Ishikawa (cell line): ENCODE results near the gene DERL3.

ENCODE experiments used
- CEBPB ChIP-seq: IDR thresholded peaks from 2 replicates; pipeline ENCODE4 v1.6.1; 2012
- CREB1 ChIP-seq: IDR thresholded peaks from 2 replicates; pipeline ENCODE4 v1.6.1; 2012; ENCODE audit warnings: low read depth
- EGR1 ChIP-seq: IDR thresholded peaks from 2 replicates; pipeline ENCODE4 v1.6.1; 2012
- EP300 ChIP-seq: IDR thresholded peaks from 2 replicates; pipeline ENCODE4 v1.6.1; 2012; ENCODE audit warnings: borderline replicate concordance
- FOXM1 ChIP-seq: IDR thresholded peaks from 2 replicates; pipeline ENCODE4 v1.6.1; 2012; ENCODE audit warnings: low read depth, borderline replicate concordance
- NFIC ChIP-seq: IDR thresholded peaks from 2 replicates; pipeline ENCODE4 v1.6.1; 2012
- RAD21 ChIP-seq: IDR thresholded peaks from 2 replicates; pipeline ENCODE4 v1.6.1; 2012; ENCODE audit warnings: low read depth
- TAF1 ChIP-seq: IDR thresholded peaks from 2 replicates; pipeline ENCODE4 v1.6.1; 2012; ENCODE audit warnings: low read depth, mild to moderate bottlenecking
- TCF12 ChIP-seq: IDR thresholded peaks from 2 replicates; pipeline ENCODE4 v1.6.1; 2012; ENCODE audit warnings: low read depth
- TEAD4 ChIP-seq: IDR thresholded peaks from 2 replicates; pipeline ENCODE4 v1.6.1; 2012
- USF1 ChIP-seq: IDR thresholded peaks from 2 replicates; pipeline ENCODE4 v1.6.1; 2012
- YY1 ChIP-seq: IDR thresholded peaks from 2 replicates; pipeline ENCODE4 v1.6.1; 2012; ENCODE audit warnings: low read depth
- ZBTB7A ChIP-seq: IDR thresholded peaks from 2 replicates; pipeline ENCODE4 v1.6.1; 2012; ENCODE audit warnings: low read depth
- TF ChIP-seq, protein P1 (sequence below): IDR thresholded peaks from 2 replicates; pipeline ENCODE4 v1.6.1; 2012
- TF ChIP-seq, protein P2 (sequence below): IDR thresholded peaks from 2 replicates; pipeline ENCODE4 v1.6.1; 2012; ENCODE audit warnings: low read depth, mild to moderate bottlenecking

Gene DERL3

GRCh38 chr22:23834793-23835483 is 3.9 kb downstream of the DERL3 start:
- TF ChIP-seq FOXM1 = no peak
- TF ChIP-seq, protein P1, sequence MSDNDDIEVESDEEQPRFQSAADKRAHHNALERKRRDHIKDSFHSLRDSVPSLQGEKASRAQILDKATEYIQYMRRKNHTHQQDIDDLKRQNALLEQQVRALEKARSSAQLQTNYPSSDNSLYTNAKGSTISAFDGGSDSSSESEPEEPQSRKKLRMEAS = no peak
- TF ChIP-seq TEAD4 = no peak
- no peak for TF ChIP-seq YY1
- TF ChIP-seq TAF1 = no peak
- TF ChIP-seq ZBTB7A = no peak
- no peak for TF ChIP-seq CEBPB
- TF ChIP-seq, protein P2, sequence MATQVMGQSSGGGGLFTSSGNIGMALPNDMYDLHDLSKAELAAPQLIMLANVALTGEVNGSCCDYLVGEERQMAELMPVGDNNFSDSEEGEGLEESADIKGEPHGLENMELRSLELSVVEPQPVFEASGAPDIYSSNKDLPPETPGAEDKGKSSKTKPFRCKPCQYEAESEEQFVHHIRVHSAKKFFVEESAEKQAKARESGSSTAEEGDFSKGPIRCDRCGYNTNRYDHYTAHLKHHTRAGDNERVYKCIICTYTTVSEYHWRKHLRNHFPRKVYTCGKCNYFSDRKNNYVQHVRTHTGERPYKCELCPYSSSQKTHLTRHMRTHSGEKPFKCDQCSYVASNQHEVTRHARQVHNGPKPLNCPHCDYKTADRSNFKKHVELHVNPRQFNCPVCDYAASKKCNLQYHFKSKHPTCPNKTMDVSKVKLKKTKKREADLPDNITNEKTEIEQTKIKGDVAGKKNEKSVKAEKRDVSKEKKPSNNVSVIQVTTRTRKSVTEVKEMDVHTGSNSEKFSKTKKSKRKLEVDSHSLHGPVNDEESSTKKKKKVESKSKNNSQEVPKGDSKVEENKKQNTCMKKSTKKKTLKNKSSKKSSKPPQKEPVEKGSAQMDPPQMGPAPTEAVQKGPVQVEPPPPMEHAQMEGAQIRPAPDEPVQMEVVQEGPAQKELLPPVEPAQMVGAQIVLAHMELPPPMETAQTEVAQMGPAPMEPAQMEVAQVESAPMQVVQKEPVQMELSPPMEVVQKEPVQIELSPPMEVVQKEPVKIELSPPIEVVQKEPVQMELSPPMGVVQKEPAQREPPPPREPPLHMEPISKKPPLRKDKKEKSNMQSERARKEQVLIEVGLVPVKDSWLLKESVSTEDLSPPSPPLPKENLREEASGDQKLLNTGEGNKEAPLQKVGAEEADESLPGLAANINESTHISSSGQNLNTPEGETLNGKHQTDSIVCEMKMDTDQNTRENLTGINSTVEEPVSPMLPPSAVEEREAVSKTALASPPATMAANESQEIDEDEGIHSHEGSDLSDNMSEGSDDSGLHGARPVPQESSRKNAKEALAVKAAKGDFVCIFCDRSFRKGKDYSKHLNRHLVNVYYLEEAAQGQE = no peak
- TF ChIP-seq NFIC = no peak
- no peak for TF ChIP-seq USF1
- TF ChIP-seq CREB1 = no peak
- TF ChIP-seq EP300 = no peak
- no peak for TF ChIP-seq EGR1
- no peak for TF ChIP-seq RAD21
- no peak for TF ChIP-seq TCF12

DNA sequence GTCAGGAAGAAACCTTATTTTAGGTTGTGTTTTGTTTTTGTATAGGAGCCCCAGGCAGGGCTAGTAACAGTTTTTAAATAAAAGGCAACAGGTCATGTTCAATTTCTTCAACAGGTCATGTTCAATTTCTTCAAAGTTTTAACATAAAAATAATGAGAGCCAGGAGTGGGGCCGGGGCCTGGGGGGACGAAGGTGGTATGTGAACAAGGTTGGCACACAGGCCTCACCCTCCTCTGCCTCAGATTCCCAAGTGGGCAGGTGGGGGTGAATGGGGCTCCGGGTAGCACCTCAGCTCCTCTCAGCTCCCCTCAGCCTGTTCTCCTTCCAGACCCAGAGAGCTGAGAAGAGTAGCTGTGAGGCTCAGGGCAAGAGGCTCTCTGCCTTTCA is 4.4 kb downstream of the DERL3 start:
- TF ChIP-seq, protein P1 = no peak
- TF ChIP-seq TEAD4 (no peak), TCF12 (no peak)

DNA sequence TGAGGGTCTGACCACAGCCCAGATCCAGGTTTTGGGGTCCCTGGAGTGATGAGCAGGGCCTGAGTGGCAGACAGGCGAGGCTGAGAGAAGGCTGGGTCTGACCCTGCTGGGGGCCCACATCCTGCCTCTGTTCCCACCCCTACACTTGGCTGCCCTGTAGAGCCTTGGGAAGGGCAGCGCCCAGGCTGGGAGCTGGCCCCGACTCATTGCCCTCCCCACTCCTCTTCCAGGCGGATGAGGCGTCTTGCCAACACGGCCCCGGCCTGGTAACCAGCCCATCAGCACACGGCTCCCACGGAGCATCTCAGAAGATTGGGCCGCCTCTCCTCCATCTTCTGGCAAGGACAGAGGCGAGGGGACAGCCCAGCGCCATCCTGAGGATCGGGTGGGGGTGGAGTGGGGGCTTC is 4.9 kb downstream of the DERL3 start:
- TF ChIP-seq EGR1 = no peak
- no peak for TF ChIP-seq USF1
- TF ChIP-seq, protein P2 = no peak
- no peak for TF ChIP-seq RAD21
- no peak for TF ChIP-seq TAF1
- no peak for TF ChIP-seq CREB1
- no peak for TF ChIP-seq NFIC

- TF ChIP-seq, protein P2 = no peak
- TF ChIP-seq EP300 = no peak
- TF ChIP-seq USF1 = no peak
- TF ChIP-seq TCF12 = no peak
- no peak for TF ChIP-seq NFIC
- no peak for TF ChIP-seq EGR1
- TF ChIP-seq, protein P1 = no peak
- no peak for TF ChIP-seq CEBPB
- TF ChIP-seq RAD21 = no peak
- no peak for TF ChIP-seq FOXM1
- TF ChIP-seq CREB1 = no peak
Measured at GRCh38 chr22:23833017-23833751, 5.6 kb downstream of the DERL3 start.
